Measurements from ENCODE around the gene PLS3.

Gene PLS3

GRCh38 chrX:115565888-115566287, 4.9 kb downstream of the PLS3 start:
- DNase-seq (ENCODE audit: low read depth in 2 of 2, low spot score in 1 of 2): no peak

DNA sequence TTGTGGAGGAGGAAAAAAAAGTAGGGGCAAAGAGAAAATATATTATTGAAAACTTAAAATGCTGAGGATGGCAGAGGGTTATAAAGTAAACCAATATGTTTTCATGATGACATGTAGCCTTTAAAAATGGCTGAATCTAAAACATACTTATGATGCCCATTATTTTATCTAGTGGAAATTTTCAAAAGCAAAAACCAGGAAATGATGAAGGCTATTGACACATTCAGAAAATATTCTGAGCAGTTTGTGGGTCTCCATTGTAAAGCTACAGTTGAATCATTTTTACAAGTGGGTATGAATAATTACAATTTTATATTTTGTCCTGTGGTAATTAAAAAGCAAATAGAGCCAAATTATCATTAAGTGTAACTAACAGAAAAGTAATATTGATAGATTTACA, 10.7 kb downstream of the PLS3 start:
- DNase-seq (ENCODE audit: low read depth in 2 of 2, low spot score in 1 of 2): no peak

- no peak for DNase-seq (ENCODE audit: low read depth in 2 of 2, low spot score in 1 of 2)
These were observed 12.2 kb downstream of the PLS3 start for GRCh38 chrX:115573185-115573584.

- DNase-seq (ENCODE audit: low read depth in 2 of 2, low spot score in 1 of 2): no peak
These were observed 15.7 kb downstream of the PLS3 start for GRCh38 chrX:115576676-115577075.

DNA sequence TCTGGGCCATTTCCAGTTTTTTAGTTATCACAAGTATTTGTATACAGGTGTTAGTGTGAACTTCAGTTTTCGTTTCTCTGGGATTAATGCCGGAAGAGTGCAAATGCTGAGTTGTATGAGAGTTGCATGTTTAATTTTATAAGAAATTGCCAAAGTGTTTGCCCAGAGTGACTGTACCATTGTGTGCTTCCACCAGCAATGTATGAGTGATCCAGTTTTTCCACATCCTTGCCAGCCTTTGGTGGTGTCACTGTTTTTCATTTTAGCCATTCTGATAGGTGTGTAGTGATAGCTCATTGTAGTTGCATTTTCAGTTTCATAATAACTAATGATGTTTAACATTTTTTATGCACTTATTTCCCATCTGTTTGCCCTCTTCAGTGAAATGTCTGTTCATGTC, 18.4 kb downstream of the PLS3 start:
- DNase-seq (ENCODE audit: low read depth in 2 of 2, low spot score in 1 of 2): no peak

GRCh38 chrX:115579786-115580294, 18.9 kb downstream of the PLS3 start:
- DNase-seq (ENCODE audit: low read depth in 2 of 2, low spot score in 1 of 2): no peak

GRCh38 chrX:115581759-115582615, 21.0 kb downstream of the PLS3 start:
- DNase-seq (ENCODE audit: low read depth in 2 of 2, low spot score in 1 of 2): no peak

DNA sequence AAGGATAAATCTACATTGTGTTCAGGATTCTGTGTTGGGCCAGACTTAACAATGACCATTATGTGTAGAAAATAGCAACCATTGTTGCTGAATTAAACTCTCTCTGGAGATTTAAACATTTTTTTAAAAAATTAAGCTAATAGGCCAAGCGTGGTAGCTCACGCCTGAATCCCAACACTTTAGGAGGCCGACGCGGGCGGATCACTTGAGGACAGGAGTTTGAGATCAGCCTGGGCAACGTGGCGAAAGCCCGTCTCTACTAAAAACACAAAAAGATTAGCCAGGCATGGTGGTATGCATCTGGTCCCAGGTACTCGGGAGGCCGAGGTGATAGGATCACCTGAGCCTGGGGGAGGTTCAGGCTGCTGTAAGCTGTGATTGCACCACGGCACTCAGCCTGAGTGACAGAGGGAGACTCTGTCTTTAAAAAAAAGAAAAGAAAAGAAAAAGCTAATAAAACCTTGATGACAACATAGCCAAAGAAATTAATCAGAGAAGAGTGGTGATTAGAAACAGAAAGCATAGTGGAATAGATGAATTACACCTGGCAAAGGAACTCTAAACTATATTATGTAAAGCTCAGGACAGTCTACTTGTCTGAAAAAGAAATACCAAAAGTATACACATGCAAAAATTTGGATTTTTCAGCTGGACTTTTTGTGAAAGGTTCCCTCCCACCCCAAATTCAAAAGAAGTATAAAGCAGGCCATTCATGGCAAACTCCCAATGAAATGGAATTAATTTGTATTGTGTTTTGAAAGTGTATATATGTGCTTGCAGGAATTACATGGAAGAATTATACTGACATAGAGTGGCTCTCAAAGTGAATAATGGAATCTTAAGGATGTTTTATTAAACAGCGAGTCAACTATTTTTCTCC, 21.9 kb downstream of the PLS3 start:
- DNase-seq (ENCODE audit: low read depth in 2 of 2, low spot score in 1 of 2): no peak

- no peak for DNase-seq (ENCODE audit: low read depth in 2 of 2, low spot score in 1 of 2)
These were observed 22.6 kb downstream of the PLS3 start for GRCh38 chrX:115583496-115584004.

DNA sequence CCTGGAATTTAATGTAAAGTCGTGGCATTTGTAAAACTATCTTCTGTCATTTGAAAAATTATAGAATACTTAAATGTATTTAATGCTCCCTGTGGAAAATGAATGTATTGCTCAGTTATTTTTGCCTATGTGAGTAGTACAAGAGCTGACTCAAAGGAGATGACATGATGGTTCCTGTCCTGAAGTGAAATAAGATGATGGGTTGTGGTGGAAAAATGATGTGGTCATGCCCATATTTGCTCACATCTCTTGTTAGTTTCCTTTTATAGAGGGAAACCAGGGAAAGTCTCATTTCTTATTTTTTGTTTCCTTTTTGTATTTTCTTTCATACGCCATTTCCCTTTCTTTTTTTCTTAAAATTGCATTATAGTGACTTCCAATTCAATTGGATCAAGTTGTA, 23.7 kb downstream of the PLS3 start:
- no peak for DNase-seq (ENCODE audit: low read depth in 2 of 2, low spot score in 1 of 2)

DNA sequence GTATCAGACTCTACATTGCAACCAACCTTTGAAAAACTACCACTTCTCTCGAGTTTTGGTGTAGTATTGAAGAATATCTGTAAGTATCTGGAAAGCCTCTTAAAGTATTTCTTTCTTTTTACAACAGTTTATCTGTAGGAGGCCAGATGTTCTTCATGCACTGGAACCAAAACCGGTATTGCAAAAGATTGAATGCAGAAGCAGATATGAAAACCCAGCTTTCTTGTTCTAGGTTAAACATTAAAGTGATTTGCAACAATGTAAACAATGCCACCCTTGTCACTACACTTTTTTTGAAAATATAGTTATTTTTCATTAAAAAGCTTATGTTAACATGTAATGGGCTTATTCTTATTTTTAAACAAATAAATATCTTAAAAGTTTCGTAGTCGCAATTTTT, 27.2 kb downstream of the PLS3 start:
- no peak for DNase-seq (ENCODE audit: low read depth in 2 of 2, low spot score in 1 of 2)

DNA sequence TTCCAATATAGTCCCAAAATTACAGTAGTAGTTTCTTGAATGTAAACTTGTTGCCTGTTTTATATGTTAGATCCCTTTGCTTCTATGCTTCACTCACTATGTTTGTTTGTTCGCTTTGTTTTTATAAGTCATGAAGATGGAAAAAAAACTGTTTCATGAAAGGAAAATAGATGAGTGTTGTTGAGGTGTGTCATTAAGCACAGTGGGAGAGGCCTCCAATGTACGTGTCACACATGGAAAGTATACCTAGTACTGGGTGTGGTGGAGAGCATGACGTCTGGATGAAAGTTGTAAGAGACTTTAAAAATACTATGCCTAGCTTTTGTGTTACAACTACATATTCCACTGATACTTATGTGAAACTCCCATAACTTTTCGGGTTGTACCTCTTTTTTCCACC, 28.4 kb downstream of the PLS3 start:
- DNase-seq (ENCODE audit: low read depth in 2 of 2, low spot score in 1 of 2): no peak

GRCh38 chrX:115591420-115591819, 30.4 kb downstream of the PLS3 start:
- DNase-seq (ENCODE audit: low read depth in 2 of 2, low spot score in 1 of 2): no peak

GRCh38 chrX:115591856-115592842, 31.2 kb downstream of the PLS3 start:
- DNase-seq (ENCODE audit: low read depth in 2 of 2, low spot score in 1 of 2): no peak

DNA sequence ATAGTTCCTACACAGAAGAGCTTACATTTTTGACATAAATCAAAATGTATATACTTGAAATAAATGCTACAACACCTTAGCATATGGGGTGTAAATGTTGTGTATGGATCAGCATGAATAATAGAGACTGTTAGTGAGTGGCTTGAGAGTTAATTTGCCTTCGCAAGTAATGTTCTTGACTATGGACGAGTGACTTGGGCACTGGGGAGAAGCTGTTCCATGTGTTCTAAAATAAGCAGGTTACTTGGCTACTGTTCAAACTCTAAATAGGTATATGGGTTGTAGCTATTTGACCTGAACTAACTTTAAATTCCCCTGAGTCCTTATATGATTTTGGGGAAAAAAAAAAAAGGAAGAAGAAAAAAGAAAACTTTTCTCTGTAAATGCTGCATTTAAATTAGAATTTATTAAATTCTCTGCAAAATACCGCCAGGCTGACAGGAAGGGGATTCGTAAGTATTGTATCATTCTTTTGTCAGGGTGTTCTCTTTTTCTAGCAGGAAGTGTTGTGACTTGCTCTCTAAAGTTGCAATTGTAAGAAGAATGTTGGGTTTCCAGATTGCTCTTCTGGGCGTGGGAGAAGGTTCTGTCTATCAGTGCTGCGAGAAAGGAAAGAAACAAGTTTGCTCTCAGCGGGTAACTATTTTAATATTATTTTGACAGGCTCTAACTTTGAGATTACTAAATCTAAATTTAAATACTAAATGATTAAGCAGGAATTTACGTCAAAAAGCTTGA, 32.2 kb downstream of the PLS3 start:
- DNase-seq (ENCODE audit: low read depth in 2 of 2, low spot score in 1 of 2): no peak

GRCh38 chrX:115595049-115595448, 34.1 kb downstream of the PLS3 start:
- DNase-seq (ENCODE audit: low read depth in 2 of 2, low spot score in 1 of 2): no peak

DNA sequence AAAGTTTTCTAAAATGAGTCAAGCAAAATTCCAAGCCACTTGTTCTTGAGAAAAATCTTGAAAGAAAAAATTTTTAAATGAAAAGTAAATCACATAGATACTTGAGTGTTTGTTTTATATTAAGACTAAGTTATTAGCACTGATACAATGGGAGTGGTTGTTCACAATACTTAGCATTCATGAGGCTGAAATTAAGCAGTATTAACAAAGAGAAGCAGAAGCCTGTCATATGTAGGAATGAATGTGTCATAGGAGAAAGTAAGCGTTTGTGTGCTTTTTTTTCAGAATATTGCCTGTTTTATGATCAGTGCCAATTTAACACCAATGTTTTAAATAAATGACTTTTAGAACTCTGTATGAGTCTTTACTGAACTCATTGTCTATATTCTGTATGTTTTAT, 37.6 kb downstream of the PLS3 start:
- DNase-seq (ENCODE audit: low read depth in 2 of 2, low spot score in 1 of 2): no peak

DNA sequence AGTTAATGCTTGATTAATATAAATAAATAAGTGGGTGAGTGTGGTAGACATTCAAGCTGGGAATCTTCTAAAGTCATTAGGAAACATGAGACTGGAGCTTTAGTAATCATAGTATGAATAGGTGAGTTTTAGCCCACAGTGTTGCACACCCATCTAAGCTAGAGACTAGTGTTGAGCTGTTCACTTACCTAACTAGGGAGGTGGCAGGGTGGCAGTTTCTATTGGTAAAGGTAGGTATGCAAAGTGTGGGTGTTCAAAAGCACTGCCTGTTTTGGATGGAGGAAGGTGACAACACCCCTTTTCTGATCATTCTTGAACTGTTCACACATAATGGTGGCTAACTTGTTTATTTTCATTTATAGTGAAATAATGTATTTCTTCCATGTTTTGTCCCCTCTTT, 41.3 kb downstream of the PLS3 start:
- DNase-seq (ENCODE audit: low read depth in 2 of 2, low spot score in 1 of 2): no peak

GRCh38 chrX:115602729-115603389, 41.9 kb downstream of the PLS3 start:
- DNase-seq (ENCODE audit: low read depth in 2 of 2, low spot score in 1 of 2): no peak
